ENCODE results near the gene CD53. TPM values are rescaled to one million over a fixed set of nuclear protein-coding genes. Genes with fewer than 3 reads are reported as not detected.

Gene CD53
- polyA plus RNA-seq, 1 donor from 2014 or later = not detected

GRCh38 chr1:110898734-110899457, 25.9 kb downstream of the CD53 start:
- Histone ChIP-seq H3K36me3 (ENCODE audit: insufficient read depth, low read length) (no peaks in the 10 kb centered on the region), H3F3A (ENCODE audit: insufficient read depth, low read length, poor library complexity, severe bottlenecking) (no peaks in the 10 kb centered on the region), H3K4me3 (ENCODE audit: low read length) (no peak overlapping the region), H3K9ac (ENCODE audit: low read length) (no peak overlapping the region), H3K4me2 (ENCODE audit: low read length) (no peak overlapping the region), H3K9me3 (ENCODE audit: low read length) (no peaks in the 10 kb centered on the region), H2AFZ (ENCODE audit: low read depth, low read length) (no peak overlapping the region), H3K79me2 (replicated peaks; ENCODE audit: insufficient read depth, low read length) (no peaks in the 10 kb centered on the region), H3K9me2 (ENCODE audit: insufficient read depth, low read length) (no peaks in the 10 kb centered on the region), H3K27me3 (ENCODE audit: insufficient read depth, low read depth, low read length) (no peaks in the 10 kb centered on the region), H4K20me1 (ENCODE audit: insufficient read depth) (no peaks in the 10 kb centered on the region), H3K27ac (ENCODE audit: low read length) (no peak overlapping the region)
- no peak for TF ChIP-seq MXI1 (conservative IDR thresholded peaks at IDR 0.05; ENCODE audit: poor library complexity, severe bottlenecking)
- no peak for TF ChIP-seq EZH2 (IDR thresholded peaks at IDR 0.05; ENCODE audit: borderline replicate concordance, insufficient read depth, low read length, poor library complexity, severe bottlenecking)
- no peak for TF ChIP-seq RAD21 (conservative IDR thresholded peaks at IDR 0.05)
- no peak for TF ChIP-seq EP300 (conservative IDR thresholded peaks at IDR 0.05; ENCODE audit: poor library complexity, severe bottlenecking)
- no peak for TF ChIP-seq SMC3 (conservative IDR thresholded peaks at IDR 0.05; ENCODE audit: poor library complexity)
- TF ChIP-seq REST (IDR thresholded peaks at IDR 0.05; ENCODE audit: borderline replicate concordance) = no peak
- no peak for TF ChIP-seq CTCF (IDR thresholded peaks at IDR 0.05; ENCODE audit: poor library complexity, severe bottlenecking)
- no peak for TF ChIP-seq TAF1 (IDR thresholded peaks at IDR 0.05; ENCODE audit: low read depth)
- no peak for TF ChIP-seq POLR2AphosphoS5 (IDR thresholded peaks at IDR 0.05)

- no peak overlapping the region for H3K4me3 ChIP-seq (ENCODE audit: low read length)
- no peaks in the 10 kb centered on the region for H3K9me3 ChIP-seq (ENCODE audit: low read length)
- no peaks in the 10 kb centered on the region for H3K79me2 ChIP-seq (replicated peaks; ENCODE audit: insufficient read depth, low read length)
- no peak overlapping the region for H2AFZ ChIP-seq (ENCODE audit: low read depth, low read length)
- H3K9ac ChIP-seq (ENCODE audit: low read length) = no peak overlapping the region
- H3F3A ChIP-seq (ENCODE audit: insufficient read depth, low read length, poor library complexity, severe bottlenecking) = no peaks in the 10 kb centered on the region
- TF ChIP-seq POLR2AphosphoS5 (IDR thresholded peaks at IDR 0.05) (no peak), EP300 (conservative IDR thresholded peaks at IDR 0.05; ENCODE audit: poor library complexity, severe bottlenecking) (no peak), MXI1 (conservative IDR thresholded peaks at IDR 0.05; ENCODE audit: poor library complexity, severe bottlenecking) (no peak), RAD21 (conservative IDR thresholded peaks at IDR 0.05) (no peak), CTCF (IDR thresholded peaks at IDR 0.05; ENCODE audit: poor library complexity, severe bottlenecking) (no peak), REST (IDR thresholded peaks at IDR 0.05; ENCODE audit: borderline replicate concordance) (no peak), TAF1 (IDR thresholded peaks at IDR 0.05; ENCODE audit: low read depth) (no peak), SMC3 (conservative IDR thresholded peaks at IDR 0.05; ENCODE audit: poor library complexity) (no peak), EZH2 (IDR thresholded peaks at IDR 0.05; ENCODE audit: borderline replicate concordance, insufficient read depth, low read length, poor library complexity, severe bottlenecking) (no peak)
- H3K4me2 ChIP-seq (ENCODE audit: low read length) = no peak overlapping the region
- H3K9me2 ChIP-seq (ENCODE audit: insufficient read depth, low read length) = no peaks in the 10 kb centered on the region
- H4K20me1 ChIP-seq (ENCODE audit: insufficient read depth) = no peaks in the 10 kb centered on the region
- H3K27me3 ChIP-seq (ENCODE audit: insufficient read depth, low read depth, low read length) = no peaks in the 10 kb centered on the region
- no peak overlapping the region for H3K27ac ChIP-seq (ENCODE audit: low read length)
- H3K36me3 ChIP-seq (ENCODE audit: insufficient read depth, low read length) = no peaks in the 10 kb centered on the region
These were observed 26.5 kb downstream of the CD53 start for GRCh38 chr1:110899458-110899843.

Measured in neural cell (in vitro differentiated cells).